Left cardiac atrium (tissue), 4 donors: ENCODE measurements around the gene CLEC2L. TPM values are rescaled to one million over a fixed set of nuclear protein-coding genes. Genes with fewer than 3 reads are reported as not detected.

Source experiments
- ATAC-seq, 2 donors: fragments of 200-7000 bp; cut with Tn5 transposase; one replicate each; pipeline ENCODE4 v1.9.1; 2020; ENCODE audit warnings: mild to moderate bottlenecking in 2 of 2, moderate library complexity in 2 of 2
- DNase-seq: peaks from one replicate; pipeline ENCODE4 v3.0.0-alpha.2; 2020
- intact Hi-C, 2 donors: fragments of 100-400 bp; cut with DNase I; formaldehyde crosslinking; loops; one replicate each; pipeline versions ENCODE4 v1.14.1 to v1.15.1; 2022 to 2023
- total RNA-seq, 2 donors: library from RNA; stranded (reverse); fragmentation: NEBNext Ultra II Directional; extraction: Animal tissue kit (Norgen Biotek cat#: 25700); gene quantifications; one replicate each; pipeline ENCODE4 v1.2.1, GENCODE V29; 2021
- donor health status: DM: no; HTN: yes; CAD: no.
- donor health status: DM: no; HTN: yes; CAD: no; lungs with severe emphysema.
- donor health status: DM: yes; HTN: yes; CAD: no.
- donor health status: Dilated cardiomyopathy.

The CLEC2L gene
- total RNA-seq, 2 donors from 2014 or later = 0.34 TPM; not detected in 1

GRCh38 chr7:139511315-139511714, 12.2 kb upstream of the CLEC2L start:
- DNase-seq = no peak
- intact Hi-C loops = no loop called here
- no peak for ATAC-seq

DNA sequence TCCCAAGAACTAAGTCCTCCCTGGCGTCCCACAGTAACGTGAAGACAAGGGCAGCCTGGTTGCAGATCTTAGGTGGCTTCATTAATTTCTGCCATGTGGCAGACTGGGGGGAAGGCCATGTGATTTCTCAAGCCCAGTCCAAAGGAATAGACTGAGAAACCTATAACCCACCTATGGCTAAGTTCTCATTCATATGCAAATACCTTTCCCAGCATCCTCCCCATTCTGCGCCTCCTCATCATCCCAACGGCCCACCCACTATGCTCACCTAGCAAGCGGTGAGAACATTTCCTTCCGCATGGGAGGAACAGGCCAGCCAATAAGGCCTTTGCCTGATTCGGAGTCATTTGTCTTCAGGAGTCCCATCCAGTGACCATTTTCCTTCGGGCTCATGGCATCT, 8.2 kb upstream of the CLEC2L start:
- no peak for ATAC-seq
- no peak for DNase-seq
- intact Hi-C loops = no loop called here

DNA sequence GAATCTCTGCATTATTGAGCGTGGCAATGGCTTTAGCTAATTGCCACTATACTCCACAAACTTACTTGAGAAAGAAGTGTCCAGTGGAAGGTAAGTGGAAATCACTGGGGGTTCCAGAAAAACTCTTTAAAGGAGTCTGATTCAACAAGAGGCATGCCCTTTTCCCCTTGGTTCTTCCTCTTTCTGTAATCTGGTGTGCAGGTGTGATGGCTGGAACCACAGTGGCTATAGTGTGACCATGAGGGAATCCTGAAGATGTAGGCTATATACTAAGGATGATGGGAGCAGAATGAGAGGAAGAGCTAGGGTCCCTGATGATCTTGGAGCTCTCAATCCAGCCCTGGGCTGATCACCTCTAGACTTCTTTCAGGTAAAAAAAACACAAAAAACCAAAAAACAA, 2.0 kb upstream of the CLEC2L start:
- DNase-seq (no peak), ATAC-seq (no peak)
- intact Hi-C loops = no loop called here

GRCh38 chr7:139522830-139523198, 671 bp upstream of the CLEC2L start:
- ATAC-seq = no peak
- DNase-seq = no peak
- intact Hi-C loops = no loop called here

DNA sequence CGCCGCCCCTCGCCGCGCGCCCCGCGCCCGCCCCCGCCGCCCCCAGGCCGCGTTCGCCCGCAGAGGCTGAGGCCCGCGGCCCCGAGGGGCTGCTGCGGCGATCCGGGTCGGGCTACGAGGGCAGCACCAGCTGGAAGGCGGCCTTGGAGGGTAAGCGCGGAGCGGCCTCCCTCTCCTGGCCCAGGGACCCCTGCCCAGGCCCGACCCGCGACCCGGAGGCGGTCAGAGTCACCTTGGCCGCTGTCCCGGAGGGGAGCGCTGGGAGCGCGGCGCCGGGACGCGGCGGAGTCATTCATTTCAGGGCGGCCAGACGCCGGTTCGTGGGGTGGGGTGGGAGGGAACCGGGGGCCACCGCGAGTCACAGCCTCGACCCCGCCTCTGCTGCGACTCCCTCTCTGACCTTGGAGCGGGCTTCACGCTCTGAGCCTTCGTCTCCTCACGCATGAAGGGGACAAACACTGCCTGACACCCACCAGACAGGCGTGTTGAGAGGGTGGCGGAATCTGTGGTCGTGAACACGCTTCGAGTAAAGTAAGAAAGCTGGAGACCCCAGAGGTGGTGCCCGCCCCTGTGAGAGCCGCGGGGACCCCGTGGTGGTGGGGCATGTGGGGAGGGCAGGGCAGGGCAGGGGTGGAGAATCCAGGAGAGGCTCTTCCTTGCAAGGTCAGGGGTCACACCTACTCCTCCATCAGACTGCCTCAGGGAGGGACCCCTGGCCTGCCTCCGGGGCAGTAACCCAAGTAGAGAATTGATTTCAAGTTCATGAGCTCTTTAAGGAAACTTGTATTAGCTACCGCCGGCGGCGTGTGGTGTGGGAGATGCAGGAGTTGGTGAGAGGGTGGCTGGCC, 707 bp downstream of the CLEC2L start:
- ATAC-seq (no peak), DNase-seq (no peak)
- intact Hi-C loops = no loop called here

DNA sequence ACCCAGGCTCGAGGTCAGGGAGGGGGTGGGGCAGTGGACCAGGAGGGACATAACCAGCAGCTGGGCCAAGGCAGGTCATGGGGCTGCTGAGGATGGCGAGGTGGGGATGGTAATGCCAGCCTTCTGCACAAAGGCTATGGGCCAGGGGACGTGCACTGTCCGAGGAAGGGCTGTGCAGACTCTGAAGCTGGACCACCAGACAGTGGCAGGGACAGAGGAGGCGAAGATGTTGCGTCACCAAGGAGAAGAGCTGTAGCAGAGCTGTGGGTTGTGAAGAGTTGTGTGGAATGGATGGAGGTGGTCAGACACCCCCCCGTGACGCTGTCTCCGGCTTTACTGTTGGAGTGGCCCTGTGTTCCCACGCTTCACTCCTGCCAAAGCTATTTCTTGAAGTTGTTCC, 1.8 kb downstream of the CLEC2L start:
- no peak for ATAC-seq
- intact Hi-C loops = no loop called here

DNA sequence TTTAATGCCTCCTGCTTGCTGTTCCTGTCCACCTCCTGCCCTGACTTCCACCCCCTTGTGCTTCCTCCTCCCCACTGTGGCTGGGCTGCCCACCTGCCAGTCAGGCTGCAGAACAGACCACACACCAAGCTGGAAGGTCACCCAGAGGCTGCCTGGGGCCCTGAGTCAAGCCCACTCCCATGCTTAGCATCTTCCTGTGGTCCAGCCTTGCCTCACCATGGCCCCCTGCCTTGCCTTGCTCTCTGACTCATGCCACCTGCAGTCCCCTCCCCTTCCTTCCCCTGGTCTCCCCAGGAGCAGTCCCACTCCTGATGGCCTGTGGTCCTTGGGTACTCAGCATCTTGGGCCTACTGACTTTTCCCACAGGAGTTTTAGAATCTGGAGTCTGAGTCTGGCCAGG, 2.3 kb downstream of the CLEC2L start:
- DNase-seq (no peak), ATAC-seq (no peak)
- intact Hi-C loops = no loop called here

More for the DNA sequence above, 1.8 kb downstream of the CLEC2L start:
- DNase-seq = no peak

- DNase-seq (no peak), ATAC-seq (no peak)
- intact Hi-C loops = no loop called here
Measured at GRCh38 chr7:139526578-139527544, 3.4 kb downstream of the CLEC2L start.

DNA sequence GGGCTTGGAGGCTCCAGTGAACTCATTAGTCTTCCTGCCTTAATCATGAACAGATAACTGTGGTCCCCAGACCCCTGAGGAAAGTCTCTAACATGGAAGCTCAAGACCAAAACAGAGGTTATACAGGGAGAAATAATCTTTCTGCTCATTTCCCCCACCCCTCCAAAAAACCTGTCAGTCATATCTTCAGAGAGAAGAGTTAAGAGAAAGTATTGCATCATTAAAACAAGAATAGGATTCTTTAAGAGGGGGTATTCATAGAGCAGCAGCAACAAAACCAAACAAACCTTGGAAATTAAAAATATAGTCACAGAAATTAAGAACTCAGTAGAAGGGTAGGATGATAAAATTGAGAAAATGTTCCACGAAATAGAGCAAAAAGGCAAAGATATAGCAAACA, 7.6 kb downstream of the CLEC2L start:
- DNase-seq (no peak), ATAC-seq (no peak)
- intact Hi-C loops = no loop called here

DNA sequence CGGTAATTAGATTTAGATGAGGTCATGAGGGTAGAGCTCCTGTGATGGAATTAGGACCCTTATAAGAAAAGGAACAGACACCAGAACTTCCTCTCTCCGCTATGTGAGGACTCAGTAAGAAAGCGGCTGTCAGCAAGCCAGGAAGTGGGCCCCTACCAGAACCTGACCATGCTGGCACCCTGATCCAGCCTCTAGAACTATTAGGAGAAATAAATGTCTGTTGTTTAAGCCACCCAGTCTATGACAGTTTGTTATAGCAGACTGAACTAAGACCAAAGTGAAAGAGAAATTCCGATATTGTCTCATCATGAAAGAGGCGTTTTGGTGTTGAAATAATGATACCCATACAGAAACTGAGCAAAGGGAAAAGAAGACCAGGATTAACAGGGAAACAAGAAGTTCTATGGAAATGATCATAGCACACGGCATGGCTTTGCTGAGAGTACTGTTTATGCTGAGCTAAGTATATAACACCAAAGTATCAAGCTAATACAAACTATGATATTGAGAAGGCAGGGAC, 9.2 kb downstream of the CLEC2L start:
- no peak for DNase-seq
- intact Hi-C loops = no loop called here
- ATAC-seq = no peak

GRCh38 chr7:139534096-139534495, 10.6 kb downstream of the CLEC2L start:
- intact Hi-C loops = no loop called here
- ATAC-seq (no peak), DNase-seq (no peak)

GRCh38 chr7:139534966-139535651, 11.6 kb downstream of the CLEC2L start:
- no peak for ATAC-seq
- DNase-seq = no peak
- intact Hi-C loops = no loop called here

DNA sequence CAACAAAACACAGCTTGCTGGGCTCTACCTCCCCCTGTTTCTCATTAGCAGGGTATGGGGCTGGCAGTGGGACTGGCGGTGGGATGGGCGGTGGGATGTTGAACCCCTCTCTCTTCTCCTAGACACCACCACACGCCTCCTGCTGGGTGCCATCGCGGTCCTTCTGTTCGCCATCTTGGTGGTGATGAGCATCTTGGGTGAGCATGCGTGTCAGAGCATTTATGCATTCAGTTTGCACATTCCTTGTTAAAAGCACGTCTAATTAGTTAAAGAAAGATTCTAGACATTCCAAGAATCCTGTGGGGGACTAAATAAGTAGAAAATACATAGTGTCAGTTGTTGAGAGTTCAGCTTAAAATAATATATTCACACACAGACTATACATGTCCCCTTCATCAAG, 12.7 kb downstream of the CLEC2L start:
- ATAC-seq (no peak), DNase-seq (no peak)
- intact Hi-C loops = no loop called here

GRCh38 chr7:139538881-139539635, 15.6 kb downstream of the CLEC2L start:
- intact Hi-C loops = no loop called here
- ATAC-seq (no peak), DNase-seq (no peak)

DNA sequence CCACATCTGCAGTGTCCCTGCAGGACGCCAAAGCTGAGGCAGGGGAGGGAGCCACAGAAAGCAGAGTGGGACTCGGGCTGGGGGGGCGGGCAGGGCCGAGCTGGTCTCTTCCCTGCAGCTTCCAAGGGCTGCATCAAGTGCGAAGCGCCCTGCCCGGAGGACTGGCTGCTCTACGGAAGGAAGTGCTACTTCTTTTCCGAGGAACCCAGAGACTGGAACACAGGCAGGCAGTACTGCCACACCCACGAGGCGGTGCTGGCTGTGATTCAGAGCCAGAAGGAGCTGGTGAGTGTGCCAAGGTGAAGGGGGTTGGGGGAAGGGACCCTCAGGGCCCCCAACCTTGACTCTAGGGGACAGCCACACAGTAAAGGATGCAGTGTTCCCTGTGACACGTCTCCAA, 16.7 kb downstream of the CLEC2L start:
- intact Hi-C loops = no loop called here
- no peak for ATAC-seq

GRCh38 chr7:139541600-139542307, 18.3 kb downstream of the CLEC2L start:
- intact Hi-C loops = no loop called here
- ATAC-seq (no peak), DNase-seq (no peak)

More for the DNA sequence above, 16.7 kb downstream of the CLEC2L start:
- no peak for DNase-seq

GRCh38 chr7:139542308-139543151, 19.0 kb downstream of the CLEC2L start:
- intact Hi-C loops = no loop called here
- ATAC-seq = no peak
- DNase-seq = no peak
